OCI-LY3 (cell line): Measurements from ENCODE around the gene ENO3.

ENCODE experiments used
- H2AFZ ChIP-seq: fragments of 200-600, 300-600 bp; shearing (Covaris generic); 2 replicates; pipeline ENCODE4 v1.6.0; 2014; ENCODE audit warnings: antibody characterized with exemption, low read depth, low read length
- H3K27ac ChIP-seq: fragments of 200-600, 300-600 bp; sonication (generic); 2 replicates; pipeline ENCODE4 v1.5.1; 2014; ENCODE audit warnings: mild to moderate bottlenecking, low read length, moderate library complexity, mixed read lengths
- H3K27me3 ChIP-seq: fragments of 200-600, 300-600 bp; sonication (generic); 2 replicates; pipeline ENCODE4 v1.6.1; 2014; ENCODE audit warnings: low read depth, low read length, mixed read lengths
- H3K36me3 ChIP-seq: fragments of 200-600, 300-600 bp; sonication (generic); replicated peaks from 2 replicates; pipeline ENCODE3; 2014; ENCODE audit warnings: low read depth, low read length, mixed read lengths
- H3K4me1 ChIP-seq: fragments of 300-600, 200-600 bp; sonication (generic); 2 replicates; pipeline ENCODE4 v1.6.1; 2014; ENCODE audit warnings: low read length, mixed read lengths
- H3K4me2 ChIP-seq: fragments of 200-600, 300-600 bp; sonication (generic); 2 replicates; pipeline ENCODE4 v1.6.1; 2014; ENCODE audit warnings: low read length, mixed read lengths
- H3K4me3 ChIP-seq: fragments of 300-600, 200-600 bp; sonication (generic); 2 replicates; pipeline ENCODE4 v1.5.1; 2014; ENCODE audit warnings: antibody characterized with exemption, mild to moderate bottlenecking, low read length, moderate library complexity
- H3K79me2 ChIP-seq: fragments of 300-600, 200-600 bp; shearing (Covaris generic); 2 replicates; pipeline ENCODE4 v1.6.1; 2014; ENCODE audit warnings: mild to moderate bottlenecking, low read length, mixed read lengths
- H3K9ac ChIP-seq: fragments of 300-600, 200-600 bp; shearing (Covaris generic); 2 replicates; pipeline ENCODE4 v1.6.0; 2014; ENCODE audit warnings: mild to moderate bottlenecking, low read length, moderate library complexity
- H3K9me3 ChIP-seq: fragments of 200-600, 300-600 bp; shearing (Covaris generic); 2 replicates; pipeline ENCODE4 v1.6.1; 2014; ENCODE audit warnings: low read length, mixed read lengths; ENCODE audit not compliant: insufficient read depth
- H4K20me1 ChIP-seq: fragments of 200-600, 300-600 bp; sonication (generic); 2 replicates; pipeline ENCODE4 v1.6.1; 2016; ENCODE audit warnings: low read length, mixed read lengths; ENCODE audit not compliant: insufficient read depth
- EZH2phosphoT487 ChIP-seq: fragments of 200-600 bp; shearing (Covaris generic); IDR thresholded peaks from 2 replicates; pipeline ENCODE4 v1.6.1; 2018; ENCODE audit warnings: antibody characterized with exemption, mixed run types, low read depth
- TF ChIP-seq, protein P1 (sequence below): fragments of 200-600, 300-600 bp; sonication (generic); IDR thresholded peaks from 2 replicates; pipeline ENCODE4 v1.5.1; 2014; ENCODE audit warnings: antibody characterized with exemption, low read length, low read depth

ENO3 gene

GRCh38 chr17:4971826-4972225 is 20.9 kb downstream of the ENO3 start:
- Histone ChIP-seq H3K36me3 (peaks cover 13% of the 10 kb centered on the region), H3K79me2 (peaks cover 8% of the 10 kb centered on the region), H3K9me3 (no peaks in the 10 kb centered on the region), H3K9ac (no peak overlapping the region), H3K4me1 (0 out of 2 replicates have a peak, but pooled peaks cover 4% of the 10 kb centered on the region), H2AFZ (no peak overlapping the region), H3K4me2 (no peak overlapping the region), H4K20me1 (no peaks in the 10 kb centered on the region), H3K27me3 (no peaks in the 10 kb centered on the region), H3K4me3 (no peak overlapping the region), H3K27ac (no peak overlapping the region)
- TF ChIP-seq, protein P1, sequence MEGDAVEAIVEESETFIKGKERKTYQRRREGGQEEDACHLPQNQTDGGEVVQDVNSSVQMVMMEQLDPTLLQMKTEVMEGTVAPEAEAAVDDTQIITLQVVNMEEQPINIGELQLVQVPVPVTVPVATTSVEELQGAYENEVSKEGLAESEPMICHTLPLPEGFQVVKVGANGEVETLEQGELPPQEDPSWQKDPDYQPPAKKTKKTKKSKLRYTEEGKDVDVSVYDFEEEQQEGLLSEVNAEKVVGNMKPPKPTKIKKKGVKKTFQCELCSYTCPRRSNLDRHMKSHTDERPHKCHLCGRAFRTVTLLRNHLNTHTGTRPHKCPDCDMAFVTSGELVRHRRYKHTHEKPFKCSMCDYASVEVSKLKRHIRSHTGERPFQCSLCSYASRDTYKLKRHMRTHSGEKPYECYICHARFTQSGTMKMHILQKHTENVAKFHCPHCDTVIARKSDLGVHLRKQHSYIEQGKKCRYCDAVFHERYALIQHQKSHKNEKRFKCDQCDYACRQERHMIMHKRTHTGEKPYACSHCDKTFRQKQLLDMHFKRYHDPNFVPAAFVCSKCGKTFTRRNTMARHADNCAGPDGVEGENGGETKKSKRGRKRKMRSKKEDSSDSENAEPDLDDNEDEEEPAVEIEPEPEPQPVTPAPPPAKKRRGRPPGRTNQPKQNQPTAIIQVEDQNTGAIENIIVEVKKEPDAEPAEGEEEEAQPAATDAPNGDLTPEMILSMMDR, result no peak
- no peak for TF ChIP-seq EZH2phosphoT487

- Histone ChIP-seq H3K36me3 (peaks cover 15% of the 10 kb centered on the region), H3K4me2 (no peak overlapping the region), H3K9me3 (no peaks in the 10 kb centered on the region), H2AFZ (no peak overlapping the region), H4K20me1 (no peaks in the 10 kb centered on the region), H3K4me3 (no peak overlapping the region), H3K9ac (no peak overlapping the region), H3K27ac (no peak overlapping the region), H3K4me1 (0 out of 2 replicates have a peak, but pooled peaks cover 4% of the 10 kb centered on the region), H3K27me3 (no peaks in the 10 kb centered on the region), H3K79me2 (peaks cover 8% of the 10 kb centered on the region)
- TF ChIP-seq, protein P1, result no peak
- no peak for TF ChIP-seq EZH2phosphoT487
Observed at GRCh38 chr17:4972322-4972721, 21.4 kb downstream of the ENO3 start.

GRCh38 chr17:4972752-4973151 is 21.8 kb downstream of the ENO3 start:
- Histone ChIP-seq H3K4me2 (no peak overlapping the region), H3K9me3 (no peaks in the 10 kb centered on the region), H3K4me3 (no peak overlapping the region), H3K36me3 (peaks cover 18% of the 10 kb centered on the region), H3K27me3 (no peaks in the 10 kb centered on the region), H3K79me2 (peaks cover 8% of the 10 kb centered on the region), H2AFZ (no peak overlapping the region), H3K4me1 (0 out of 2 replicates have a peak, but pooled peaks cover 4% of the 10 kb centered on the region), H3K9ac (no peak overlapping the region), H4K20me1 (no peaks in the 10 kb centered on the region), H3K27ac (no peak overlapping the region)
- TF ChIP-seq EZH2phosphoT487, result no peak
- TF ChIP-seq, protein P1, result no peak

DNA sequence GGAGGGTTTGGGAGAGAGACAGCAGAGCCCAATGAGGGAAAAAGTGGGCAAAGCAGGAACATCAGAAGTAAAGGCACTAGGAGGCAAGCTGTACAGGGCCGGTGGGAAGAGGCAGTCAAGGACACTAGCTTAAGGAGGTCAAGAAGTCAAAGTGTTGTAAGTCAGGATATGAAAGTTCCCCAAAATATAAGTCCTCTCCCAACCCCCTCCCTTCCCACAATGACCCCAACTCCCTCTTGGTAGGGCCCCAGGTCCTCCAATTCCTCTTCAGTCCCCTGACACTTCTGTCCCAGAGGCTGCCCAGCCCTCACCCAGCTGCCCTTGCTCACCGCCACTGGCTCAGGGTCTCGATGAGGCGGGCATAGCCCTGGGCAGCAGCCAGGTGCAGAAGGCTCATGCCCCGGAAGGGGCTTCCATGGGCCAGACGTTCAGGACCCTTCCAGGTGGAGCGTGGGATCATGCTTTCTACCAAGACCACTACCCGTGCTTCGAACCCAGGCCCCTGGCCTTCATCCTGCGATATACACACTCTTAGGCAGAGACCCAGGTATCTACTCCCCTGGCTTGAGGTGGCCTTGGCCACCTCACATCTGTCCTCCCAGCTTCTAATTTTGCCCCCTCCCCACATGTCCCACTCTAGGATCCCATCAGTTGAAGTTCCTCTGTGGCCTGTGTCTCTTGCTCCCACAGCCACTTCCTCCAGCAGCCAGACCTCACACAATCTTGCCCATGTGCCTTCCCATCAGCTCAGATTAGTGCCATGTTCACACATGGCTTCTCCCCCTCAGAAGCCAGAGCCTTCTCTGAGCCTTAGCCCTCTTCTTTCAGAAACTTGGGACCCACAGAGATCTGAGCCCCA is 22.6 kb downstream of the ENO3 start:
- TF ChIP-seq, protein P1, result no peak
- no peak for TF ChIP-seq EZH2phosphoT487
- H3K27me3 ChIP-seq, result no peaks in the 10 kb centered on the region
- no peaks in the 10 kb centered on the region for H4K20me1 ChIP-seq
- H3K27ac ChIP-seq, result no peak overlapping the region
- H2AFZ ChIP-seq, result no peak overlapping the region
- H3K4me2 ChIP-seq, result no peak overlapping the region
- H3K9me3 ChIP-seq, result no peaks in the 10 kb centered on the region
- H3K9ac ChIP-seq, result no peak overlapping the region
- H3K79me2 ChIP-seq, result peaks cover 2% of the 10 kb centered on the region; the same call in 1 of the 2 replicates
- H3K4me3 ChIP-seq, result no peak overlapping the region
- peaks cover 20% of the 10 kb centered on the region for H3K36me3 ChIP-seq
- H3K4me1 ChIP-seq, result 0 out of 2 replicates have a peak, but pooled peaks cover under 1% of the 10 kb centered on the region
